ENCODE results near the gene CPNE6. TPM values are rescaled to one million over a fixed set of nuclear protein-coding genes. Genes with fewer than 3 reads are reported as not detected.

CPNE6 gene
- total and polyA plus RNA-seq, 2 of the 13 experiments (the other 11 are each of a cell fraction or from before 2014, with no cell fraction given), result not detected

DNA sequence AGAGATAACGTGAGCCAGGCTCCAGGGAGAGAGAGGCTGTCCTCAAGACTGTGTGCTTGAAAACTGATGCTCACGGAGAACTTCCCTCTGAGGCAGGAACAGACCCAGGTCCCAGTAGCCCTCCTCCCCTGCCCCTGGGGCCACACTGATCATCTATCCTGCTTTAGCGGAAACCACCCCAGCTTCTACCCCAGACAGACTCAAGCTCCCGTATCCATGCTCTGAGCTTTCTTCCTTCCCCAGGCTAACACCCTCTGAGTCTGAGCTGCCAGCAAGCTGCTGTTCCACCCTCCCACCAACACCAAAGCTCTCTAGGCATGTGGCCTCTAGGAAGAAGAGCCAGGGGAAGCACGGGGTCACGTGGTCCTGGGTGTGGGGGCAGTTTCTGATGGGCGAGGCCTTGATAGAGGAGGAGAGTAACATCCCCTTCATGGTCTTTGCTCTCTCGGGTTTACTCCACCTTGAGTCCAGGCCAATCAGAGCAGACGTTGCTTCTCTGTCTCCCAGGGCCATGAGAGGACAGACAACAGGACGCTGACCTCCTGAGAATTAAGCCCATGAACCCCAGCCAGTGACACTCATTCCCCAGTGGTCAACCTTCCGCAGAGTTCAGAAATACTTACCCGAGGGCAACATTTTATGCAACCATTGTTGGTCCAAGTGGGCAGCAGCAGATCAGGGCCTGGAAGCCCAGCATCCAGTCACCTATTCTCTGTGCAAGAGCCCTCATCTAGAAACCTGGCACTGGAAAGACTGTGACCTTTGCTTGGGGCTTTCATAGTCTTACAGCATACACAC, 24.1 kb downstream of the CPNE6 start (continued):
- TF ChIP-seq, protein P1, sequence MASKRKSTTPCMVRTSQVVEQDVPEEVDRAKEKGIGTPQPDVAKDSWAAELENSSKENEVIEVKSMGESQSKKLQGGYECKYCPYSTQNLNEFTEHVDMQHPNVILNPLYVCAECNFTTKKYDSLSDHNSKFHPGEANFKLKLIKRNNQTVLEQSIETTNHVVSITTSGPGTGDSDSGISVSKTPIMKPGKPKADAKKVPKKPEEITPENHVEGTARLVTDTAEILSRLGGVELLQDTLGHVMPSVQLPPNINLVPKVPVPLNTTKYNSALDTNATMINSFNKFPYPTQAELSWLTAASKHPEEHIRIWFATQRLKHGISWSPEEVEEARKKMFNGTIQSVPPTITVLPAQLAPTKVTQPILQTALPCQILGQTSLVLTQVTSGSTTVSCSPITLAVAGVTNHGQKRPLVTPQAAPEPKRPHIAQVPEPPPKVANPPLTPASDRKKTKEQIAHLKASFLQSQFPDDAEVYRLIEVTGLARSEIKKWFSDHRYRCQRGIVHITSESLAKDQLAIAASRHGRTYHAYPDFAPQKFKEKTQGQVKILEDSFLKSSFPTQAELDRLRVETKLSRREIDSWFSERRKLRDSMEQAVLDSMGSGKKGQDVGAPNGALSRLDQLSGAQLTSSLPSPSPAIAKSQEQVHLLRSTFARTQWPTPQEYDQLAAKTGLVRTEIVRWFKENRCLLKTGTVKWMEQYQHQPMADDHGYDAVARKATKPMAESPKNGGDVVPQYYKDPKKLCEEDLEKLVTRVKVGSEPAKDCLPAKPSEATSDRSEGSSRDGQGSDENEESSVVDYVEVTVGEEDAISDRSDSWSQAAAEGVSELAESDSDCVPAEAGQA (IDR thresholded peaks at IDR 0.05; ENCODE audit: low read depth), result peak; percentile 67; the same call in 1 of the 2 replicates
- TF ChIP-seq, protein P1 (CRISPR knock-in tag; IDR thresholded peaks at IDR 0.05; ENCODE audit: borderline replicate concordance), result peak; percentile 51; the same call in 1 of the 2 replicates
- TF ChIP-seq, protein P2, sequence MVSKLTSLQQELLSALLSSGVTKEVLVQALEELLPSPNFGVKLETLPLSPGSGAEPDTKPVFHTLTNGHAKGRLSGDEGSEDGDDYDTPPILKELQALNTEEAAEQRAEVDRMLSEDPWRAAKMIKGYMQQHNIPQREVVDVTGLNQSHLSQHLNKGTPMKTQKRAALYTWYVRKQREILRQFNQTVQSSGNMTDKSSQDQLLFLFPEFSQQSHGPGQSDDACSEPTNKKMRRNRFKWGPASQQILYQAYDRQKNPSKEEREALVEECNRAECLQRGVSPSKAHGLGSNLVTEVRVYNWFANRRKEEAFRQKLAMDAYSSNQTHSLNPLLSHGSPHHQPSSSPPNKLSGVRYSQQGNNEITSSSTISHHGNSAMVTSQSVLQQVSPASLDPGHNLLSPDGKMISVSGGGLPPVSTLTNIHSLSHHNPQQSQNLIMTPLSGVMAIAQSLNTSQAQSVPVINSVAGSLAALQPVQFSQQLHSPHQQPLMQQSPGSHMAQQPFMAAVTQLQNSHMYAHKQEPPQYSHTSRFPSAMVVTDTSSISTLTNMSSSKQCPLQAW (CRISPR knock-in tag; IDR thresholded peaks at IDR 0.05), result no peak
- TF ChIP-seq TCF12 (IDR thresholded peaks at IDR 0.05) (no peak), TCF12 (CRISPR knock-in tag; IDR thresholded peaks at IDR 0.05) (peak; percentile 96; the same call in 1 of the 2 replicates), ZNF674 (CRISPR knock-in tag; IDR thresholded peaks at IDR 0.05; ENCODE audit: low read depth) (no peak), ZNF737 (CRISPR knock-in tag; IDR thresholded peaks at IDR 0.05; ENCODE audit: borderline replicate concordance) (no peak), FOXM1 (CRISPR knock-in tag; IDR thresholded peaks at IDR 0.05) (no peak; the same call in 1 of the 2 replicates), ATF7-NPFF (CRISPR knock-in tag; IDR thresholded peaks at IDR 0.05; ENCODE audit: low read depth) (peak; percentile 99), TBL1XR1 (IDR thresholded peaks at IDR 0.05; ENCODE audit: borderline replicate concordance, low read length, partially characterized antibody) (peak; percentile 85), REL (CRISPR knock-in tag; conservative IDR thresholded peaks at IDR 0.05) (no peak), MXD4 (CRISPR knock-in tag; IDR thresholded peaks at IDR 0.05) (peak; percentile 99), PAF1 (CRISPR knock-in tag; IDR thresholded peaks at IDR 0.05) (peak; percentile 99)
- TF ChIP-seq, protein P3, sequence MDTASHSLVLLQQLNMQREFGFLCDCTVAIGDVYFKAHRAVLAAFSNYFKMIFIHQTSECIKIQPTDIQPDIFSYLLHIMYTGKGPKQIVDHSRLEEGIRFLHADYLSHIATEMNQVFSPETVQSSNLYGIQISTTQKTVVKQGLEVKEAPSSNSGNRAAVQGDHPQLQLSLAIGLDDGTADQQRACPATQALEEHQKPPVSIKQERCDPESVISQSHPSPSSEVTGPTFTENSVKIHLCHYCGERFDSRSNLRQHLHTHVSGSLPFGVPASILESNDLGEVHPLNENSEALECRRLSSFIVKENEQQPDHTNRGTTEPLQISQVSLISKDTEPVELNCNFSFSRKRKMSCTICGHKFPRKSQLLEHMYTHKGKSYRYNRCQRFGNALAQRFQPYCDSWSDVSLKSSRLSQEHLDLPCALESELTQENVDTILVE (CRISPR knock-in tag; IDR thresholded peaks at IDR 0.05), result peak; percentile 99
- TF ChIP-seq, protein P4, sequence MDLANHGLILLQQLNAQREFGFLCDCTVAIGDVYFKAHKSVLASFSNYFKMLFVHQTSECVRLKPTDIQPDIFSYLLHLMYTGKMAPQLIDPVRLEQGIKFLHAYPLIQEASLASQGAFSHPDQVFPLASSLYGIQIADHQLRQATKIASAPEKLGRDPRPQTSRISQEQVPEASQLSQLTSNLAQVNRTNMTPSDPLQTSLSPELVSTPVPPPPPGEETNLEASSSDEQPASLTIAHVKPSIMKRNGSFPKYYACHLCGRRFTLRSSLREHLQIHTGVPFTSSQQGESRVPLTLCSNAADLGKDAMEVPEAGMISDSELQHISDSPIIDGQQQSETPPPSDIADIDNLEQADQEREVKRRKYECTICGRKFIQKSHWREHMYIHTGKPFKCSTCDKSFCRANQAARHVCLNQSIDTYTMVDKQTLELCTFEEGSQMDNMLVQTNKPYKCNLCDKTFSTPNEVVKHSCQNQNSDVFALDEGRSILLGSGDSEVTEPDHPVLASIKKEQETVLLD (CRISPR knock-in tag; IDR thresholded peaks at IDR 0.05; ENCODE audit: low read depth), result no peak
- TF ChIP-seq, protein P5, sequence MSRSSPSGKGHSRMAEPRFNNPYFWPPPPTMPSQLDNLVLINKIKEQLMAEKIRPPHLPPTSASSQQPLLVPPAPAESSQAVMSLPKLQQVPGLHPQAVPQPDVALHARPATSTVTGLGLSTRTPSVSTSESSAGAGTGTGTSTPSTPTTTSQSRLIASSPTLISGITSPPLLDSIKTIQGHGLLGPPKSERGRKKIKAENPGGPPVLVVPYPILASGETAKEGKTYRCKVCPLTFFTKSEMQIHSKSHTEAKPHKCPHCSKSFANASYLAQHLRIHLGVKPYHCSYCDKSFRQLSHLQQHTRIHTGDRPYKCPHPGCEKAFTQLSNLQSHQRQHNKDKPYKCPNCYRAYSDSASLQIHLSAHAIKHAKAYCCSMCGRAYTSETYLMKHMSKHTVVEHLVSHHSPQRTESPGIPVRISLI (CRISPR knock-in tag; IDR thresholded peaks at IDR 0.05; ENCODE audit: borderline replicate concordance), result peak; percentile 57

Measured in HepG2 (cell line).